Nephron progenitor cell (in vitro differentiated cells): ENCODE results near the gene TGFB1I1.
"Not testable (repeated sequence)": the region's sequence is repeated elsewhere in the genome, so short reads cannot be mapped to it uniquely, and the experiment has no call there.

Experiments
- DNase-seq: peaks from one replicate; pipeline ENCODE4 v3.0.0; 2021
- H3K27ac Mint-ChIP-seq: 2 replicates; pipeline ENCODE4 v1.8.0; 2021; ENCODE audit warnings: mild to moderate bottlenecking, moderate library complexity, mixed read lengths
- H3K27me3 Mint-ChIP-seq: 2 replicates; pipeline ENCODE4 v1.8.0; 2021; ENCODE audit warnings: mild to moderate bottlenecking, low read depth, mixed read lengths; ENCODE audit not compliant: poor library complexity
- H3K36me3 Mint-ChIP-seq: 2 replicates; pipeline ENCODE4 v1.8.0; 2021; ENCODE audit warnings: low read depth, mixed read lengths
- H3K4me1 Mint-ChIP-seq: 2 replicates; pipeline ENCODE4 v1.8.0; 2021; ENCODE audit warnings: mixed read lengths
- H3K4me3 Mint-ChIP-seq: 2 replicates; pipeline ENCODE4 v1.8.0; 2021; ENCODE audit warnings: mild to moderate bottlenecking, moderate library complexity, mixed read lengths
- H3K9me3 Mint-ChIP-seq: 2 replicates; pipeline ENCODE4 v1.8.0; 2021; ENCODE audit warnings: mild to moderate bottlenecking, moderate library complexity, mixed read lengths
- TF ChIP-seq, protein P1 (sequence below): fragments of 200-600 bp; sonication (generic); IDR thresholded peaks from 2 replicates; pipeline ENCODE4 v1.5.0; 2021; ENCODE audit warnings: antibody characterized with exemption

TGFB1I1 gene

DNA sequence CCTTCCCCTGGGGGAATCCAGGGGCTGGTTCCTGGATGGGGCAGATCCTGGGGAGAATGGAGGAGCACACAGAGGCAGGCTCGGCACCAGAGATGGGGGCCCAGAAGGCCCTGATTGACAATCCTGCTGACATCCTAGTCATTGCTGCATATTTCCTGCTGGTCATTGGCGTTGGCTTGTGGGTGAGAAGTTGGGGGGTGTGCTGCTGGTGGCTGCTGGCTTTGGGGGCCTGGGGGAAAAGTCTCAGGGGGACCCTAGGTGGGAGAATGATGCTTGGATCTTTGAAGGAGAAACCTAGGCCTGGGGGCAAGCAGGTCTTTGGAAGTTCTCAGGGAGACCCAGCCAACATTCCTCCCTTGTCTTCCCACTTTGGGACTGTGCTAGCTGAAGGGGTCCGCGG is 11.1 kb downstream of the TGFB1I1 start, which contains the start of gene SLC5A2:
TSS of gene SLC5A2 (plus strand) at position 43 of the 400 bp plus-strand sequence. CDS start at position 57, 14 bp downstream.
- Mint-ChIP-seq H3K9me3 (no peaks in the 10 kb centered on the region), H3K4me3 (no peak within 1 kb of the TSS), H3K27ac (no peak within 1 kb of the TSS), H3K36me3 (no peaks in the 10 kb centered on the region), H3K27me3 (peaks cover 90% of the 10 kb centered on the region), H3K4me1 (peaks cover 16% of the 10 kb centered on the region)
- no peak for DNase-seq
- TF ChIP-seq, protein P1, sequence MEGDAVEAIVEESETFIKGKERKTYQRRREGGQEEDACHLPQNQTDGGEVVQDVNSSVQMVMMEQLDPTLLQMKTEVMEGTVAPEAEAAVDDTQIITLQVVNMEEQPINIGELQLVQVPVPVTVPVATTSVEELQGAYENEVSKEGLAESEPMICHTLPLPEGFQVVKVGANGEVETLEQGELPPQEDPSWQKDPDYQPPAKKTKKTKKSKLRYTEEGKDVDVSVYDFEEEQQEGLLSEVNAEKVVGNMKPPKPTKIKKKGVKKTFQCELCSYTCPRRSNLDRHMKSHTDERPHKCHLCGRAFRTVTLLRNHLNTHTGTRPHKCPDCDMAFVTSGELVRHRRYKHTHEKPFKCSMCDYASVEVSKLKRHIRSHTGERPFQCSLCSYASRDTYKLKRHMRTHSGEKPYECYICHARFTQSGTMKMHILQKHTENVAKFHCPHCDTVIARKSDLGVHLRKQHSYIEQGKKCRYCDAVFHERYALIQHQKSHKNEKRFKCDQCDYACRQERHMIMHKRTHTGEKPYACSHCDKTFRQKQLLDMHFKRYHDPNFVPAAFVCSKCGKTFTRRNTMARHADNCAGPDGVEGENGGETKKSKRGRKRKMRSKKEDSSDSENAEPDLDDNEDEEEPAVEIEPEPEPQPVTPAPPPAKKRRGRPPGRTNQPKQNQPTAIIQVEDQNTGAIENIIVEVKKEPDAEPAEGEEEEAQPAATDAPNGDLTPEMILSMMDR: no peak

DNA sequence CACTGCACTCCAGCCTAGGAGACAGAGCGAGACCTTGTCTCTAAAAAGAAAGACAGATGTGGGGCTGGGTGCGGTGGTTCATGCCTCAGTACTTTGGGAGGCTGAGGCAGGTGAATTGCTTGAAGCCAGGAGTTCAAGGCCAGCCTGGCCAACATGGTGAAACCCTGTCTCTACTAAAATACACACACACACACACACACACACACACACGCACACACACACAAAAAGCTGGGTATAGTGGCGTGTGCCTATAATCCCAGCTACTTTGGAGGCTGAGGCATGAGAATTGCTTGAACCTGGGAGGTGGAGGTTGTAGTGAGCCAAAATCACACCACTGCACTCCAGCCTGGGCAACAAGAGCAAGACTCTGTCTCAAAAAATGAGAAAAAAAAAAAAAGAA is 12.1 kb downstream of the TGFB1I1 start:
- H3K36me3 Mint-ChIP-seq, DNase-seq, H3K9me3 Mint-ChIP-seq, H3K27ac Mint-ChIP-seq, H3K4me3 Mint-ChIP-seq: not testable (repeated sequence)
- peaks cover 13% of the 10 kb centered on the region for H3K4me1 Mint-ChIP-seq
- H3K27me3 Mint-ChIP-seq: peaks cover 90% of the 10 kb centered on the region

DNA sequence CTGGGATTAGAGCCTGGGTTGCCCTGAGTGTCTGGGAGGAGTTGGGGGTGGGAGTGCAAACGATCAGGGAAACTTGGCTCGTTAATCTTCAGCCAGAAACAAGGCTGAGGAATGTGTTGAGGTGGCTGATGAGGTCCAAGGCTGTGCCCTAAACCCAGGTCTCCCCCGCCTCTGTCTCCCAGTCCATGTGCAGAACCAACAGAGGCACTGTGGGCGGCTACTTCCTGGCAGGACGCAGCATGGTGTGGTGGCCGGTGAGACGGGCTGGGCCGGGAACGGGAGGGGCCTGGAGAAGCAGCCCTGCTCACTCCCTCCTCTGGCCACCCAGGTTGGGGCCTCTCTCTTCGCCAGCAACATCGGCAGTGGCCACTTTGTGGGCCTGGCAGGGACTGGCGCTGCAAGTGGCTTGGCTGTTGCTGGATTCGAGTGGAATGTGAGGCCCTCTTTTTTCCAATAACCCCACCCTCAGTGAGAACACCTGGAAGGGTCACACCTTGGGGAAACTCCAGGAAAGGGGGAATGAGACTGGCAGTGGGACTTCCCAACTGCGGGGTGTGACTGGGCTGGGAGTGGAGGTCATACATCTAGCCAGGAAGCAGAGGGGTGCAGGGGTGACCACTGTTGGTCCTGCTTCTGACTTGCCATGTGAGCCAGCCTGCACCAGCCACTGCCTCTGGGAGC is 12.7 kb downstream of the TGFB1I1 start:
- DNase-seq: peak; percentile 54
- no peak overlapping the region for H3K27ac Mint-ChIP-seq
- peaks cover 5% of the 10 kb centered on the region for H3K36me3 Mint-ChIP-seq
- H3K4me1 Mint-ChIP-seq: peaks cover 13% of the 10 kb centered on the region
- no peaks in the 10 kb centered on the region for H3K9me3 Mint-ChIP-seq
- H3K4me3 Mint-ChIP-seq: no peak overlapping the region
- TF ChIP-seq, protein P1: no peak
- peaks cover 92% of the 10 kb centered on the region for H3K27me3 Mint-ChIP-seq

DNA sequence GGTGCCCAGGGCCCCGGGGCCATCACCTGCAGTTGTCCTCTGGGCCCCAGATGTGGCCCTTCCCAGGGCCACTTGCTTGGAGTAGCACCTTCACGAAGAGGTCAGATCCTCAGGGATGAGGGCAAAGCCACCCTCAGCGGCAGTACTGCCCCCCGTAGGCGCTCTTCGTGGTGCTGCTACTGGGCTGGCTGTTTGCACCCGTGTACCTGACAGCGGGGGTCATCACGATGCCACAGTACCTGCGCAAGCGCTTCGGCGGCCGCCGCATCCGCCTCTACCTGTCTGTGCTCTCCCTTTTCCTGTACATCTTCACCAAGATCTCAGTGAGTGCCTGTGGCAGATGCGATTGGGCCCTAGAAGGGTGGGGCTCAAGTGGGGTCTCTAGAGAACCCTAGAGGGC is 13.6 kb downstream of the TGFB1I1 start:
- Mint-ChIP-seq H3K4me3 (peak overlapping the region; percentile 48), H3K27me3 (peaks cover 87% of the 10 kb centered on the region), H3K36me3 (peaks cover 9% of the 10 kb centered on the region), H3K27ac (no peak overlapping the region), H3K9me3 (no peaks in the 10 kb centered on the region), H3K4me1 (peaks cover 13% of the 10 kb centered on the region)
- TF ChIP-seq, protein P1: no peak
- DNase-seq: no peak

DNA sequence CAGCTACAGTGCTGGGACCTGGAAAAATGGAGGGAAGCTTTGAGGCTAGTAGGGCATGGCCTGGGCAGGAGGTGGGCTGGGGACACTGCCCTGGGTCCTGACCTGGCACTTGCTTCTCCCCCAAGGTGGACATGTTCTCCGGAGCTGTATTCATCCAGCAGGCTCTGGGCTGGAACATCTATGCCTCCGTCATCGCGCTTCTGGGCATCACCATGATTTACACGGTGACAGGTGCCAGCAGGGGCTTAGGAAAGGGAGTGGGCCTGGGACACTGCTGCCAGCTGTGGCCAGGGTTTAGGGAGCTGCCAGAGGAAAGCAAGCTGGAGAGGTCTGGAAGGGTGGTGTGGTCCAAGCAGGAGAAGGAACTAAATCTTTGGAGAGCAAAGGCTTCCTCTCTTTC is 14.1 kb downstream of the TGFB1I1 start:
- Mint-ChIP-seq H3K9me3 (no peaks in the 10 kb centered on the region), H3K4me1 (peaks cover 13% of the 10 kb centered on the region), H3K27ac (no peak overlapping the region), H3K4me3 (peak overlapping the region; percentile 54), H3K36me3 (peaks cover 13% of the 10 kb centered on the region), H3K27me3 (peaks cover 82% of the 10 kb centered on the region)
- DNase-seq: no peak
- TF ChIP-seq, protein P1: no peak

DNA sequence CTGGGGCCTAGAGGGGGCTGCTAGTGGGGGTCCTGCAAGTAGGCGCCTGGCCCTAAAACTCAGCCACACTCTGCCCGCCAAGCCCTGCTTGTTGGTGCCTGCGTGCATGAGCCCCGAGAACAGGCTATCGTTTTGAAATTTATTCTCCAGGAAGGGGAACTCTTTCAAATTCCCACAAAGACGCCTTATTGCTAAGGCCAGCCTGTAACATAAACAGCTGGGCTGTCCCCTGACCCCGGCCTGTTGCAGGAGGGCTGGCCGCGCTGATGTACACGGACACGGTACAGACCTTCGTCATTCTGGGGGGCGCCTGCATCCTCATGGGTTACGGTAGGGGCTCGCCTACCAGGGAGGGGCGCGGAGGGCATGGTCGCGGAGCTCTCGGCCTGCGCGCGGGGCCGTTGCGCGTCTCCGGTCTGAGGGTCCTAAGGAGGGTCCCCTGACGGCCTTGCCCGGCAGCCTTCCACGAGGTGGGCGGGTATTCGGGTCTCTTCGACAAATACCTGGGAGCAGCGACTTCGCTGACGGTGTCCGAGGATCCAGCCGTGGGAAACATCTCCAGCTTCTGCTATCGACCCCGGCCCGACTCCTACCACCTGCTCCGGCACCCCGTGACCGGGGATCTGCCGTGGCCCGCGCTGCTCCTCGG is 15.2 kb downstream of the TGFB1I1 start:
- H3K4me3 Mint-ChIP-seq: peak overlapping the region; percentile 82
- no peak overlapping the region for H3K27ac Mint-ChIP-seq
- H3K27me3 Mint-ChIP-seq: peaks cover 71% of the 10 kb centered on the region
- peaks cover 20% of the 10 kb centered on the region for H3K36me3 Mint-ChIP-seq
- TF ChIP-seq, protein P1: no peak
- peaks cover 13% of the 10 kb centered on the region for H3K4me1 Mint-ChIP-seq
- no peak for DNase-seq
- no peaks in the 10 kb centered on the region for H3K9me3 Mint-ChIP-seq
